OCI-LY3 (cell line): Measurements from ENCODE around the gene CDC5L.
A peak's percentile ranks its signal among the peaks of the same experiment; 100 is the strongest.

Experiments used
- H2AFZ ChIP-seq: fragments of 200-600, 300-600 bp; shearing (Covaris generic); 2 replicates; pipeline ENCODE4 v1.6.0; 2014; ENCODE audit warnings: antibody characterized with exemption, low read depth, low read length
- H3K27ac ChIP-seq: fragments of 200-600, 300-600 bp; sonication (generic); 2 replicates; pipeline ENCODE4 v1.5.1; 2014; ENCODE audit warnings: mild to moderate bottlenecking, low read length, moderate library complexity, mixed read lengths
- H3K27me3 ChIP-seq: fragments of 200-600, 300-600 bp; sonication (generic); 2 replicates; pipeline ENCODE4 v1.6.1; 2014; ENCODE audit warnings: low read depth, low read length, mixed read lengths
- H3K36me3 ChIP-seq: fragments of 200-600, 300-600 bp; sonication (generic); replicated peaks from 2 replicates; pipeline ENCODE3; 2014; ENCODE audit warnings: low read depth, low read length, mixed read lengths
- H3K4me1 ChIP-seq: fragments of 300-600, 200-600 bp; sonication (generic); 2 replicates; pipeline ENCODE4 v1.6.1; 2014; ENCODE audit warnings: low read length, mixed read lengths
- H3K4me2 ChIP-seq: fragments of 200-600, 300-600 bp; sonication (generic); 2 replicates; pipeline ENCODE4 v1.6.1; 2014; ENCODE audit warnings: low read length, mixed read lengths
- H3K4me3 ChIP-seq: fragments of 300-600, 200-600 bp; sonication (generic); 2 replicates; pipeline ENCODE4 v1.5.1; 2014; ENCODE audit warnings: antibody characterized with exemption, mild to moderate bottlenecking, low read length, moderate library complexity
- H3K79me2 ChIP-seq: fragments of 300-600, 200-600 bp; shearing (Covaris generic); 2 replicates; pipeline ENCODE4 v1.6.1; 2014; ENCODE audit warnings: mild to moderate bottlenecking, low read length, mixed read lengths
- H3K9ac ChIP-seq: fragments of 300-600, 200-600 bp; shearing (Covaris generic); 2 replicates; pipeline ENCODE4 v1.6.0; 2014; ENCODE audit warnings: mild to moderate bottlenecking, low read length, moderate library complexity
- H3K9me3 ChIP-seq: fragments of 200-600, 300-600 bp; shearing (Covaris generic); 2 replicates; pipeline ENCODE4 v1.6.1; 2014; ENCODE audit warnings: low read length, mixed read lengths; ENCODE audit not compliant: insufficient read depth
- H4K20me1 ChIP-seq: fragments of 200-600, 300-600 bp; sonication (generic); 2 replicates; pipeline ENCODE4 v1.6.1; 2016; ENCODE audit warnings: low read length, mixed read lengths; ENCODE audit not compliant: insufficient read depth
- EZH2phosphoT487 ChIP-seq: fragments of 200-600 bp; shearing (Covaris generic); IDR thresholded peaks from 2 replicates; pipeline ENCODE4 v1.6.1; 2018; ENCODE audit warnings: antibody characterized with exemption, mixed run types, low read depth
- TF ChIP-seq, protein P1 (sequence below): fragments of 200-600, 300-600 bp; sonication (generic); IDR thresholded peaks from 2 replicates; pipeline ENCODE4 v1.5.1; 2014; ENCODE audit warnings: antibody characterized with exemption, low read length, low read depth

CDC5L gene

DNA sequence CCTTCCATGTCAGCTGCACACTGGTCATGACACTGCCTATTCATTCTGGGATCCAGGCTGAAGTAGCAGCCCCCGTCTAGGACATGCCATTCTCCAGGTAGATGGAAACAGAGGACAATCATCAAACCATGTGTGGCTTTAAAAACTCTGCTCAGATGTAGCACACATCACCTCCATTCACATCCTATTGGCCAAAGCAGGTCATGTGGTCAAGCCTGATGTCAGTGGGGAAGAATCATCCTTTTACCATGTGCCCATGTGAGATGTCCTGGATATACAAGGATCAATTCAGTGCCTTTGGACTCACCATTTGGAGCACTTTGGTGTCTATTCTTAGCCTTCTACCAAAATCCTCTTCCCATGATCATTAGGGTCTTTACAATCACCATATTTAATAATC is 99.5 kb downstream of the CDC5L start:
- Histone ChIP-seq H4K20me1 (no peaks in the 10 kb centered on the region), H3K36me3 (no peaks in the 10 kb centered on the region), H3K4me3 (no peak overlapping the region), H3K79me2 (no peaks in the 10 kb centered on the region), H3K4me1 (no peaks in the 10 kb centered on the region), H2AFZ (no peak overlapping the region), H3K4me2 (no peak overlapping the region), H3K9me3 (no peaks in the 10 kb centered on the region), H3K27ac (no peak overlapping the region), H3K27me3 (peaks cover 40% of the 10 kb centered on the region), H3K9ac (no peak overlapping the region)
- TF ChIP-seq, protein P1, sequence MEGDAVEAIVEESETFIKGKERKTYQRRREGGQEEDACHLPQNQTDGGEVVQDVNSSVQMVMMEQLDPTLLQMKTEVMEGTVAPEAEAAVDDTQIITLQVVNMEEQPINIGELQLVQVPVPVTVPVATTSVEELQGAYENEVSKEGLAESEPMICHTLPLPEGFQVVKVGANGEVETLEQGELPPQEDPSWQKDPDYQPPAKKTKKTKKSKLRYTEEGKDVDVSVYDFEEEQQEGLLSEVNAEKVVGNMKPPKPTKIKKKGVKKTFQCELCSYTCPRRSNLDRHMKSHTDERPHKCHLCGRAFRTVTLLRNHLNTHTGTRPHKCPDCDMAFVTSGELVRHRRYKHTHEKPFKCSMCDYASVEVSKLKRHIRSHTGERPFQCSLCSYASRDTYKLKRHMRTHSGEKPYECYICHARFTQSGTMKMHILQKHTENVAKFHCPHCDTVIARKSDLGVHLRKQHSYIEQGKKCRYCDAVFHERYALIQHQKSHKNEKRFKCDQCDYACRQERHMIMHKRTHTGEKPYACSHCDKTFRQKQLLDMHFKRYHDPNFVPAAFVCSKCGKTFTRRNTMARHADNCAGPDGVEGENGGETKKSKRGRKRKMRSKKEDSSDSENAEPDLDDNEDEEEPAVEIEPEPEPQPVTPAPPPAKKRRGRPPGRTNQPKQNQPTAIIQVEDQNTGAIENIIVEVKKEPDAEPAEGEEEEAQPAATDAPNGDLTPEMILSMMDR: no peak
- TF ChIP-seq EZH2phosphoT487: no peak

- Histone ChIP-seq H4K20me1 (no peaks in the 10 kb centered on the region), H3K4me1 (no peaks in the 10 kb centered on the region), H3K4me2 (no peak overlapping the region), H3K27ac (no peak overlapping the region), H3K79me2 (no peaks in the 10 kb centered on the region), H3K27me3 (peaks cover 34% of the 10 kb centered on the region), H2AFZ (no peak overlapping the region), H3K9me3 (no peaks in the 10 kb centered on the region), H3K4me3 (no peak overlapping the region), H3K36me3 (no peaks in the 10 kb centered on the region), H3K9ac (no peak overlapping the region)
- TF ChIP-seq, protein P1: no peak
- no peak for TF ChIP-seq EZH2phosphoT487
Measured at GRCh38 chr6:44487586-44487985, 100.1 kb downstream of the CDC5L start.

- no peak overlapping the region for H3K9ac ChIP-seq
- no peak overlapping the region for H3K4me3 ChIP-seq
- no peak overlapping the region for H2AFZ ChIP-seq
- H3K9me3 ChIP-seq: no peaks in the 10 kb centered on the region
- TF ChIP-seq EZH2phosphoT487: no peak
- TF ChIP-seq, protein P1: no peak
- H3K4me1 ChIP-seq: no peaks in the 10 kb centered on the region
- no peak overlapping the region for H3K27ac ChIP-seq
- H4K20me1 ChIP-seq: no peaks in the 10 kb centered on the region
- H3K36me3 ChIP-seq: no peaks in the 10 kb centered on the region
- H3K4me2 ChIP-seq: no peak overlapping the region
- H3K79me2 ChIP-seq: no peaks in the 10 kb centered on the region
- H3K27me3 ChIP-seq: peaks cover 29% of the 10 kb centered on the region
Measured at GRCh38 chr6:44489910-44490604, 102.6 kb downstream of the CDC5L start.

DNA sequence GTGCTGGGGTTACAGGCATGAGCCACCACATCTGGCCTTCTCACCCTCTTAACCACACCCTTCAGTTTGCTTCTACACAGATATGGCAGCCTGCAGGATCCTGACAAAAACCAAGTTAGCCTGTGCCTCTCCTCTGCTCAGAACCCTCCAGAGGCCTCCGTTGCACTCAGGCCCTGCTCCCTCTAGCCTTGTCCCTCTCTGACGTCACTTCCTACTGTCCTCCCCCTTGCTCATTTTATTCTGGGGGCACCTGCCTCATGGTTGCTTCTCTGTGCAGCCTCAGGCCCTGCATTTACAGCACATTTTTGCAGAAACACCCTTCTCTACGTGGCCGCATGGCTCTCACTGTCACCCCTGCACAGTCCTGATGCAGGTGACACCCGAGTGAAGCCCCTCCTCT is 105.6 kb downstream of the CDC5L start:
- H3K79me2 ChIP-seq: no peaks in the 10 kb centered on the region
- H3K36me3 ChIP-seq: no peaks in the 10 kb centered on the region
- H3K9ac ChIP-seq: no peak overlapping the region
- no peak overlapping the region for H3K27ac ChIP-seq
- peaks cover 10% of the 10 kb centered on the region; the same call in 1 of the 2 replicates for H3K27me3 ChIP-seq
- no peaks in the 10 kb centered on the region for H3K4me1 ChIP-seq
- TF ChIP-seq, protein P1: no peak
- no peak for TF ChIP-seq EZH2phosphoT487
- no peak overlapping the region for H3K4me2 ChIP-seq
- H4K20me1 ChIP-seq: no peaks in the 10 kb centered on the region
- H3K9me3 ChIP-seq: no peaks in the 10 kb centered on the region
- peak overlapping the region; percentile 60 for H2AFZ ChIP-seq
- H3K4me3 ChIP-seq: no peak overlapping the region
